NCI-H2196 (cell line): ENCODE data around the gene SLC38A9.
A peak's percentile ranks its signal among the peaks of the same experiment; 100 is the strongest.
"Not testable (repeated sequence)": the region's sequence is repeated elsewhere in the genome, so short reads cannot be mapped to it uniquely, and the experiment has no call there.

ENCODE experiments used
- DNase-seq: peaks from one replicate; lab custom pipeline; 2025; ENCODE audit not compliant: unreplicated experiment; lab: John Stamatoyannopoulos, UW

Gene SLC38A9

GRCh38 chr5:55712023-55712859 is at the start of gene SLC38A9:
Gene SLC38A9 (minus strand): TSS chr5:55712324. CDS start chr5:55697958, 14,366 bp downstream.
- peak; percentile 78 for DNase-seq

- DNase-seq: not testable (repeated sequence)
These were observed 49.6 kb upstream of the SLC38A9 start for GRCh38 chr5:55761721-55762120.

- DNase-seq: no peak
These were observed 46.6 kb upstream of the SLC38A9 start for GRCh38 chr5:55758714-55759113.

- no peak for DNase-seq
These were observed 46.1 kb upstream of the SLC38A9 start for GRCh38 chr5:55758231-55758630.

GRCh38 chr5:55750499-55750898 is 38.4 kb upstream of the SLC38A9 start:
- DNase-seq: no peak

GRCh38 chr5:55750063-55750462 is 37.9 kb upstream of the SLC38A9 start:
- no peak for DNase-seq

GRCh38 chr5:55749387-55749786 is 37.3 kb upstream of the SLC38A9 start:
- DNase-seq: no peak

GRCh38 chr5:55747778-55748318 is 35.7 kb upstream of the SLC38A9 start:
- no peak for DNase-seq

GRCh38 chr5:55742778-55743177 is 30.7 kb upstream of the SLC38A9 start:
- no peak for DNase-seq

GRCh38 chr5:55737793-55738192 is 25.7 kb upstream of the SLC38A9 start, which contains the start of gene DDX4:
Gene DDX4 (plus strand): TSS chr5:55738061. CDS start chr5:55738964, 903 bp downstream.
- DNase-seq: no peak

GRCh38 chr5:55734658-55735057 is 22.5 kb upstream of the SLC38A9 start:
- DNase-seq: no peak

- DNase-seq: no peak
These were observed 20.5 kb upstream of the SLC38A9 start for GRCh38 chr5:55732585-55732984.

- no peak for DNase-seq
These were observed 19.7 kb upstream of the SLC38A9 start for GRCh38 chr5:55731848-55732247.

- DNase-seq: no peak
These were observed 12.2 kb upstream of the SLC38A9 start for GRCh38 chr5:55724281-55724680.

GRCh38 chr5:55720188-55720703 is 8.1 kb upstream of the SLC38A9 start:
- DNase-seq: no peak

GRCh38 chr5:55719026-55719425 is 6.9 kb upstream of the SLC38A9 start:
- not testable (repeated sequence) for DNase-seq

- no peak for DNase-seq
These were observed 3.5 kb upstream of the SLC38A9 start for GRCh38 chr5:55715519-55716078.

- DNase-seq: no peak
These were observed 2.6 kb upstream of the SLC38A9 start for GRCh38 chr5:55714749-55715148.

GRCh38 chr5:55714339-55714738 is 2.2 kb upstream of the SLC38A9 start:
- no peak for DNase-seq

GRCh38 chr5:55713871-55714270 is 1.7 kb upstream of the SLC38A9 start:
- DNase-seq: no peak

GRCh38 chr5:55711507-55712022 is 559 bp downstream of the SLC38A9 start:
- DNase-seq: no peak

- no peak for DNase-seq
These were observed 3.4 kb downstream of the SLC38A9 start for GRCh38 chr5:55708732-55709131.
